Measurements from ENCODE around the gene THEM4. TPM values are rescaled to one million over a fixed set of nuclear protein-coding genes. Genes with fewer than 3 reads are reported as not detected.

THEM4 gene
- total RNA-seq, 1 donor from 2014 or later: 17.3 TPM

GRCh38 chr1:151825204-151825603 lies 84.1 kb downstream of the THEM4 start:
- peaks cover 5% of the 10 kb centered on the region for H3K4me1 Mint-ChIP-seq (ENCODE audit: low read depth)
- no peak for DNase-seq (ENCODE audit: low spot score, unreplicated experiment)
- H3K27me3 Mint-ChIP-seq: peaks cover 24% of the 10 kb centered on the region
- H3K27ac Mint-ChIP-seq: no peak overlapping the region
- H3K9me3 Mint-ChIP-seq (ENCODE audit: low read depth): no peaks in the 10 kb centered on the region
- H3K36me3 Mint-ChIP-seq (ENCODE audit: insufficient read depth): no peaks in the 10 kb centered on the region
- H3K4me3 Mint-ChIP-seq (ENCODE audit: low read depth): no peak overlapping the region
- no peak for TF ChIP-seq CTCF (IDR thresholded peaks at IDR 0.05; ENCODE audit: unreplicated experiment)

Other genes starting within 250 kb of the THEM4 start
- 20.0 and 22.6 TPM in 2 replicates for gene CELF3, start 192.7 kb downstream of the THEM4 start, total RNA-seq
- 0.51 and 1.2 TPM in 2 replicates for gene RIIAD1, start 188.0 kb downstream of the THEM4 start, total RNA-seq
- 79.4 and 81.0 TPM in 2 replicates for gene MRPL9, start 146.0 kb downstream of the THEM4 start, total RNA-seq
- gene TDRKH, start 119.0 kb downstream of the THEM4 start, total RNA-seq: 16.3 and 16.5 TPM in 2 replicates
- not detected in 2 replicates for gene LINGO4, start 104.1 kb downstream of the THEM4 start, total RNA-seq
- gene RORC, start 77.7 kb downstream of the THEM4 start, total RNA-seq: 0.09 TPM in 1 of 2 replicates, not detected in the other
- gene C2CD4D, start 69.7 kb downstream of the THEM4 start, total RNA-seq: 1.00 and 1.3 TPM in 2 replicates
- not detected in 2 replicates for gene THEM5, start 55.8 kb downstream of the THEM4 start, total RNA-seq
- 432 and 438 TPM in 2 replicates for gene S100A10, start 84.3 kb upstream of the THEM4 start, total RNA-seq
- gene S100A11, start 127.5 kb upstream of the THEM4 start, total RNA-seq: 142 and 192 TPM in 2 replicates
- not detected in 2 replicates for gene TCHHL1, start 179.6 kb upstream of the THEM4 start, total RNA-seq
- not detected in 2 replicates for gene TCHH, start 205.9 kb upstream of the THEM4 start, total RNA-seq
- not detected in 2 replicates for gene RPTN, start 249.7 kb upstream of the THEM4 start, total RNA-seq